ENCODE measurements around the gene OR52N5. TPM values are rescaled to one million over a fixed set of nuclear protein-coding genes. Genes with fewer than 3 reads are reported as not detected.

OR52N5 gene
- total and polyA plus RNA-seq, 9 of the 15 experiments (the other 6 are each of a cell fraction or from before 2014, with no cell fraction given) = not detected

DNA sequence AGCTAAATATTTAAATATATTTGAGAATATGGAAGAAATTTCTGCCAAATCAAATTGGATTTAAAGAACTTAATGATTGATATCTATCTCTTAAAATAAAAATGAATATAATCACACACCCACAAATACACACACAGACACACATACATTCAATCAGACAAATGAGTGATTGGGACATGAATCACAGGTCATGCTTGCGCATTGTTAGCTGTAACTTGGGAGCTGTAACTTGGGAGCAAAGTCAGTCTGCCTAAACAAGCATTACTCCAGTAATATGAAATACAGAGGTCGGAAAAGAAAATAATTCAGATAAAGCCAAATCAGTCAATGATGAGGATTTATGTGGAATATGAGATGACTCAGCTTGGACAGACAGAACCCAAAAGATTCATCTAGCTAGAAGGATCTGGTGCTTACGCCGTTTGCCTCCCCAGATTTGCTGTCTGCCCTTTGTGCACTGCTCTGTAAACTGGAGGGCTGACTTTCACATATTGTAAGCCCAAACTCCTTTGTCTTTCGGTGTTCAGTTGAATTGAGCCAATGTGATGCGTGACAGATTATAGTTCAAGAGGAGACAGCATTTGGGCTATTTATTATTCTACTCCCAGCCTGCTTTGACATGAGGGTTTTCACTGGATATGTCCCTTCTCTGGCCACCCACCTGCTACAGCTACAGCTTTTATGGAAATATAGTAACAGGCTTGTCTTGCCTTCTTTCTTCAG, 45.3 kb downstream of the OR52N5 start (continued):
- TF ChIP-seq, protein P1, sequence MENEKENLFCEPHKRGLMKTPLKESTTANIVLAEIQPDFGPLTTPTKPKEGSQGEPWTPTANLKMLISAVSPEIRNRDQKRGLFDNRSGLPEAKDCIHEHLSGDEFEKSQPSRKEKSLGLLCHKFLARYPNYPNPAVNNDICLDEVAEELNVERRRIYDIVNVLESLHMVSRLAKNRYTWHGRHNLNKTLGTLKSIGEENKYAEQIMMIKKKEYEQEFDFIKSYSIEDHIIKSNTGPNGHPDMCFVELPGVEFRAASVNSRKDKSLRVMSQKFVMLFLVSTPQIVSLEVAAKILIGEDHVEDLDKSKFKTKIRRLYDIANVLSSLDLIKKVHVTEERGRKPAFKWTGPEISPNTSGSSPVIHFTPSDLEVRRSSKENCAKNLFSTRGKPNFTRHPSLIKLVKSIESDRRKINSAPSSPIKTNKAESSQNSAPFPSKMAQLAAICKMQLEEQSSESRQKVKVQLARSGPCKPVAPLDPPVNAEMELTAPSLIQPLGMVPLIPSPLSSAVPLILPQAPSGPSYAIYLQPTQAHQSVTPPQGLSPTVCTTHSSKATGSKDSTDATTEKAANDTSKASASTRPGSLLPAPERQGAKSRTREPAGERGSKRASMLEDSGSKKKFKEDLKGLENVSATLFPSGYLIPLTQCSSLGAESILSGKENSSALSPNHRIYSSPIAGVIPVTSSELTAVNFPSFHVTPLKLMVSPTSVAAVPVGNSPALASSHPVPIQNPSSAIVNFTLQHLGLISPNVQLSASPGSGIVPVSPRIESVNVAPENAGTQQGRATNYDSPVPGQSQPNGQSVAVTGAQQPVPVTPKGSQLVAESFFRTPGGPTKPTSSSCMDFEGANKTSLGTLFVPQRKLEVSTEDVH (IDR thresholded peaks at IDR 0.05; ENCODE audit: low read depth, partially characterized antibody) = no peak
- TF ChIP-seq TRIM24 (IDR thresholded peaks at IDR 0.05) (no peak), ZNF174 (CRISPR knock-in tag; IDR thresholded peaks at IDR 0.05) (no peak), GTF2F1 (IDR thresholded peaks at IDR 0.05; ENCODE audit: low read depth, low read length) (no peak), SMAD3 (CRISPR knock-in tag; conservative IDR thresholded peaks at IDR 0.05) (no peak), EHMT2 (IDR thresholded peaks at IDR 0.05) (no peak)

DNA sequence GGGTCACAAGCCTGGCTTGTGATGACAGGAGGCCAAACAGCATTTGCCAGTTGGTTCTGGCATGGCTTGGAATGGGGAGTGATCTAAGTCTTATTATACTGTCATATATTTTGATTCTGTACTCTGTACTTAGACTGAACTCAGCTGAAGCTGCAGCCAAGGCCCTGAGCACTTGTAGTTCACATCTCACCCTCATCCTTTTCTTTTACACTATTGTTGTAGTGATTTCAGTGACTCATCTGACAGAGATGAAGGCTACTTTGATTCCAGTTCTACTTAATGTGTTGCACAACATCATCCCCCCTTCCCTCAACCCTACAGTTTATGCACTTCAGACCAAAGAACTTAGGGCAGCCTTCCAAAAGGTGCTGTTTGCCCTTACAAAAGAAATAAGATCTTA, 46.1 kb downstream of the OR52N5 start:
- in situ Hi-C loops (cut with MboI) = no loop called here
- Histone ChIP-seq H3K9me3 (replicated peaks; ENCODE audit: control insufficient read depth, insufficient read depth, low read depth, low read length) (peaks cover 4% of the 10 kb centered on the region; the same call in 1 of the 2 replicates), H4K20me1 (replicated peaks; ENCODE audit: control insufficient read depth, insufficient read depth, low read length) (no peaks in the 10 kb centered on the region), H3K36me3 (ENCODE audit: control insufficient read depth, insufficient read depth, low read length) (no peaks in the 10 kb centered on the region), H3K4me2 (ENCODE audit: insufficient read depth, low read length) (no peak overlapping the region), H3K9ac (ENCODE audit: insufficient read depth in 1 of 2, low read depth in 2 of 2, low read length in 2 of 2) (no peak overlapping the region), H3K27ac (ENCODE audit: extremely low read depth, low read depth, low read length) (no peak overlapping the region), H3K4me3 (no peak overlapping the region), H3K79me2 (ENCODE audit: control insufficient read depth, insufficient read depth, low read length) (no peaks in the 10 kb centered on the region), H3K9me1 (ENCODE audit: control insufficient read depth, insufficient read depth, low read length) (no peaks in the 10 kb centered on the region), H3K4me1 (replicated peaks in 1 of 2; ENCODE audit: control insufficient read depth in 2 of 2, insufficient read depth in 2 of 2, low read length in 2 of 2) (no peaks in the 10 kb centered on the region), H3K27me3 (ENCODE audit: control insufficient read depth in 2 of 2, insufficient read depth in 2 of 2, low read length in 2 of 2) (peaks cover 0 to 2% of the 10 kb centered on the region in 2 experiments; a peak in 2 of 5 replicates), H2AFZ (ENCODE audit: low read depth, low read length) (no peak overlapping the region)
- ChIA-PET CTCF (ENCODE audit: low intra/inter-chr PET ratio) (no interaction called here), POLR2A (no interaction called here)
- ATAC-seq = no peak
- no TSS peak for BruUV-seq (replicated peaks)
- no peak for FAIRE-seq
- intact Hi-C loops (cut with micrococcal nuclease) = no loop called here
- DNase-seq (ENCODE audit: extremely low read depth in 1 of 4, low spot score in 3 of 4) = no peak
- TF ChIP-seq STAG1 (CRISPR knock-in tag; IDR thresholded peaks at IDR 0.05; ENCODE audit: borderline replicate concordance) (no peak), EP300 (IDR thresholded peaks at IDR 0.05; ENCODE audit: low read length) (no peak), NCOA2 (IDR thresholded peaks at IDR 0.05; ENCODE audit: partially characterized antibody in 2 of 2) (no peak), TRIM24 (IDR thresholded peaks at IDR 0.05) (no peak), ZNF140 (CRISPR knock-in tag; IDR thresholded peaks at IDR 0.05) (no peak)
- TF ChIP-seq, protein P2, sequence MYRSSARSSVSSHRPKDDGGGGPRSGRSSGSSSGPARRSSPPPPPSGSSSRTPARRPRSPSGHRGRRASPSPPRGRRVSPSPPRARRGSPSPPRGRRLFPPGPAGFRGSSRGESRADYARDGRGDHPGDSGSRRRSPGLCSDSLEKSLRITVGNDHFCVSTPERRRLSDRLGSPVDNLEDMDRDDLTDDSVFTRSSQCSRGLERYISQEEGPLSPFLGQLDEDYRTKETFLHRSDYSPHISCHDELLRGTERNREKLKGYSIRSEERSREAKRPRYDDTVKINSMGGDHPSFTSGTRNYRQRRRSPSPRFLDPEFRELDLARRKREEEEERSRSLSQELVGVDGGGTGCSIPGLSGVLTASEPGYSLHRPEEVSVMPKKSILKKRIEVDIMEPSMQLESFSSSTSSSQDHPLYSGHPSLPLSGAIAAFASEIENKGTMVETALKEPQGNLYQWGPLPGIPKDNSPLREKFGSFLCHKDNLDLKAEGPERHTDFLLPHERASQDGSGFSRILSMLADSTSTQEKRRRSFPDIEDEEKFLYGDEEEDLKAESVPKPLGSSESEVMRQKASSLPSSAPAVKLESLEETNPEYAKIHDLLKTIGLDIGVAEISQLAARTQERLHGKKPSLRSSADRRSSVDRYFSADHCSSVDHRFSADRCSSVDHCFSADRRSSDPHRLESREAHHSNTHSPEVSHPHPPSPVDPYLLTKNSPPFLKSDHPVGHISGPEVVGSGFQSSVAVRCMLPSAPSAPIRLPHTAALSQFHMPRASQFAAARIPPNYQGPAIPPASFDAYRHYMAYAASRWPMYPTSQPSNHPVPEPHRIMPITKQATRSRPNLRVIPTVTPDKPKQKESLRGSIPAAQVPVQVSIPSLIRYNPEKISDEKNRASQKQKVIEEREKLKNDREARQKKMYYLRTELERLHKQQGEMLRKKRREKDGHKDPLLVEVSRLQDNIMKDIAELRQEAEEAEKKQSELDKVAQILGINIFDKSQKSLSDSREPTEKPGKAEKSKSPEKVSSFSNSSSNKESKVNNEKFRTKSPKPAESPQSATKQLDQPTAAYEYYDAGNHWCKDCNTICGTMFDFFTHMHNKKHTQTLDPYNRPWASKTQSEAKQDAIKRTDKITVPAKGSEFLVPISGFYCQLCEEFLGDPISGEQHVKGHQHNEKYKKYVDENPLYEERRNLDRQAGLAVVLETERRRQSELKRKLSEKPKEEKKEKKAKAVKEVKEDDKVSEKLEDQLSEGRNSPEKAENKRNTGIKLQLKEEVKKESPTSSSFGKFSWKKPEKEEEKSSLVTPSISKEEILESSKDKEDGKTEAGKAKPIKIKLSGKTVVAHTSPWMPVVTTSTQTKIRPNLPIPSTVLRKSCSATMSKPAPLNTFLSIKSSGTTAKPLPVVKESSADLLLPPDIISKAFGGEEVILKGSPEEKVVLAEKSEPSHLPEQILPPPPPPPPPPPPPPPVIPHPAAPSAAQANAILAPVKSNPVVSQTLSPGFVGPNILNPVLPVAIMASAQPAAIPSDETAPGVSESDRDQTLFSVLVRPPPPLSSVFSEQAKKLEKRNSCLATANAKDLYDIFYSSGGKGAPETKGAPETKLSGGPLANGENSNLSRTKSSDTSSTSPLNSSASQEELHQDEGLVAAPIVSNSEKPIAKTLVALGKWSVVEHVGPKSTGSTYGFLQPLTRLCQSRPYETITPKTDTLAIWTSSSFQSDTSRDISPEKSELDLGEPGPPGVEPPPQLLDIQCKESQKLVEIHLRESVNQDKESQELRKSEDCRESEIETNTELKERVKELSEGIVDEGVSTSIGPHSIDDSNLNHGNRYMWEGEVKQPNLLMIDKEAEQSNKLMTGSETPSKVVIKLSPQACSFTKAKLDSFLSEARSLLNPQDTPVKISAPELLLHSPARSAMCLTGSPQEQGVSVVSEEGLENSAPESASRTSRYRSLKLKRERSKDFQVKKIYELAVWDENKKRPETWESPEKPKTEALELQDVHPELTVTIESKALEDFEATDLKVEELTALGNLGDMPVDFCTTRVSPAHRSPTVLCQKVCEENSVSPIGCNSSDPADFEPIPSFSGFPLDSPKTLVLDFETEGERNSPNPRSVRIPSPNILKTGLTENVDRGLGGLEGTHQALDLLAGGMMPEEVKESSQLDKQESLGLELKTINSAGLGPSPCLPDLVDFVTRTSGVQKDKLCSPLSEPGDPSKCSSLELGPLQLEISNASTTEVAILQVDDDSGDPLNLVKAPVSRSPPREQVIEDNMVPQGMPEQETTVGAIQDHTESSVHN (IDR thresholded peaks at IDR 0.05; ENCODE audit: borderline replicate concordance in 1 of 2, low read depth in 1 of 2) = no peak

All from K562 (cell line).